Mucosa of stomach (tissue), 1 donor: ENCODE measurements around the gene SSBP4.

Experiments used
- H3K27me3 ChIP-seq: one replicate; pipeline ENCODE4 v1.7.0; 2013; ENCODE audit warnings: mild to moderate bottlenecking, low read length; ENCODE audit not compliant: control insufficient read depth, insufficient read depth
- H3K36me3 ChIP-seq: one replicate; pipeline ENCODE4 v1.7.0; 2013; ENCODE audit warnings: low read length; ENCODE audit not compliant: control insufficient read depth, insufficient read depth
- H3K4me1 ChIP-seq: one replicate; pipeline ENCODE4 v1.7.0; 2013; ENCODE audit warnings: mild to moderate bottlenecking, low read length; ENCODE audit not compliant: control insufficient read depth, insufficient read depth
- H3K4me3 ChIP-seq: one replicate; pipeline ENCODE4 v1.7.0; 2013; ENCODE audit warnings: low read length
- H3K9ac ChIP-seq: one replicate; pipeline ENCODE4 v1.7.0; 2013; ENCODE audit warnings: mild to moderate bottlenecking, low read length, moderate library complexity
- H3K9me3 ChIP-seq: one replicate; pipeline ENCODE4 v1.7.0; 2013; ENCODE audit warnings: mild to moderate bottlenecking, low read length, moderate library complexity; ENCODE audit not compliant: control insufficient read depth
- donor health status: Pancreatic carcinoma.

Gene SSBP4

DNA sequence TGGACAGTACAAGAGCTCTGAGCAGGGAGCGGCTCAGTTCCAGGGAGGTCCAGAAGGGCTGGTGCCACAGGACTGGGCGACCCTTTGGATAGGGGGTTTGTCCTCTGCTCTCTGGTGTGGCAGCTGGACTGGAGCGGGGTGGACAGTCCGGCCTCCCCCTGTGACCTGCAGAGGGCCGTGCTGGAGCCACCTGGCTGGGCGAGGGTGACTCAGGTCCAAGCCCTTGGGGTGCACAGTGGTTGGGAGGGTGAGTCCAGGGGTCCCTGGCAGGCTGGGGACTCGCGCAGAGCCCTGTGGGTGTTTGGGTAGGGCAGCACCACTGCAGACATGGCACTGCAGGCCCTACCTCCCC is 7.2 kb downstream of the SSBP4 start:
- H3K9ac ChIP-seq, result peak overlapping the region; percentile 15
- H3K27me3 ChIP-seq, result no peaks in the 10 kb centered on the region
- peaks cover 51% of the 10 kb centered on the region for H3K4me1 ChIP-seq
- H3K36me3 ChIP-seq, result no peaks in the 10 kb centered on the region
- no peaks in the 10 kb centered on the region for H3K9me3 ChIP-seq
- no peak overlapping the region for H3K4me3 ChIP-seq

DNA sequence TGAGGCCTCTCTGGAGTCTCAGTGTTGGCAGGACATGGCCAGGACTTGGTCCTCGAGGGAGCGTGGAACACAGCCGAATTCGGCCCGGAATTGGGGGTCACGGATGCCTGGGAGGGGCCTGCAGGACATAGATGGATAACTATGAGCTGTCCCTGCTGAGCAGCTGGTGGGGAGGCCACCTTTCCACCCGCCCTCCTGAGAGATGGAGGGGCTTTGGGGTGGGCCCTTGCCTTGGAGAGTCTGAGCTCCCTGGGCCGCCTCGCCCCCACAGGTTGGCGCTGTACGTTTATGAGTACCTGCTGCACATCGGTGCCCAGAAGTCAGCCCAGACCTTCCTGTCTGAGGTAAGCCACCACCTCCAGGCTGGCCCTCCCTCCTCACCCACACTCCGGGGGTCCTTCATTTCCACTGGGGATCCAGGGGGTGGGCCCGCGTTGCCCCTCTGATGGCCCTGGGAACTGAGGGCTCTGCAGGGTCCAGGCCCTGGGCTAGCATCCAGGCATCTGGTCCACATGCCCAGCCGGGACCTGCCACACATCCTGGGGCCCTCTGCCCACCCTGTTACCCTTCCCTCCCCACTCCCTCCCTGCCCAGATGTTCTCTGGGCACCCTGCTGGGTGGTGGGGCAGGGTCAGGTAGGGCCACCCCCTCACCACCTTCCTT is 8.0 kb downstream of the SSBP4 start:
- Histone ChIP-seq H3K9ac (no peak overlapping the region), H3K4me1 (peaks cover 47% of the 10 kb centered on the region), H3K27me3 (no peaks in the 10 kb centered on the region)

DNA sequence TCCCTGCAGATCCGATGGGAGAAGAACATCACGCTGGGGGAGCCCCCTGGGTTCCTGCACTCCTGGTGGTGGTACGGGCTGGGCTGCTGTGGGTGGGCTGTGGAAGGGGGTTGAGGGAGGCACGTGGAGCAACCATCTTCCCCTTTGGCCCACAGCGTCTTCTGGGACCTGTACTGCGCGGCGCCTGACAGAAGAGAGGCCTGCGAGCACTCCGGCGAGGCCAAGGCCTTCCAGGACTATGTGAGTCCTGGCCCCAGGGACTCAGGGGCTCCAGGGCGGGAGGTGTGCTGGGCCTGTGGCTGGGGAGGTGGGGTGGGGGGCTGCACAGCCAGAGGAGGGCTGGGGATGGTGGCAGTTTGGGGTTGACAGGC is 8.5 kb downstream of the SSBP4 start:
- Histone ChIP-seq H3K9ac (no peak overlapping the region), H3K4me1 (peaks cover 44% of the 10 kb centered on the region), H3K36me3 (no peaks in the 10 kb centered on the region)

More for the DNA sequence above, 8.0 kb downstream of the SSBP4 start:
- Histone ChIP-seq H3K4me3 (no peak overlapping the region), H3K9me3 (no peaks in the 10 kb centered on the region), H3K36me3 (no peaks in the 10 kb centered on the region)

DNA sequence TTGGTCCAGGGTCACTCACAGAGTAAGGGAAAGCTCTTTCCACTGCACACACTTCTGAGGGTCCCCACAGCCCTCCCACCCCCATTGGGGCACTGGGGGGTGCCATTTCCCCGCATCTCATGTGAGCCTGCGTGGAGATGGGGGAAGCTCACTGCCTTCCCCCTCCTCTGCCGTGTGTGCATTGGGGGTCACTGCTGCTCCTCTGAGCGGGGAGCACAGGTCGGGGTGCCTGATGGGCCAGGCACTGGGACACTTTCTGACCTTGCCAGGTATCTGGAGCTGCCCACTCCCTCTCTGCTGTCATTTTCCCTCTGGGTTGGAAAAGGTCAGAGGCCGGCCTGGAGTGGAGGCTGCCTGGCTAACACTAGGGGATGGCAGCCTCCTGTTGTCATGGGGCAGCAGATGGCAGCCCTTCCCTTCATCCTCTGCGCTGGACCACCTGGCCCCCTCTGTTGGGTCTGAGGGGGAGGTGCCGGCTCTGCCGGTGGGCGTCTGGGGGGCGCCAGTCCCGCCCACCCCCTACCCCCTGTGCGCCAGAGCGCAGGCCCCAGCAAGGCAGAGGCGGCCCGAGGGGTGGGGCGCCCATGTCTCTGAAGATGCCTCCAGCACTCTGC is 9.1 kb downstream of the SSBP4 start:
- Histone ChIP-seq H3K27me3 (no peaks in the 10 kb centered on the region), H3K9ac (peak overlapping the region; percentile 34), H3K9me3 (no peaks in the 10 kb centered on the region), H3K36me3 (no peaks in the 10 kb centered on the region), H3K4me1 (peaks cover 38% of the 10 kb centered on the region), H3K4me3 (no peak overlapping the region)

More for the DNA sequence above, 8.5 kb downstream of the SSBP4 start:
- Histone ChIP-seq H3K27me3 (no peaks in the 10 kb centered on the region), H3K9me3 (no peaks in the 10 kb centered on the region), H3K4me3 (no peak overlapping the region)

DNA sequence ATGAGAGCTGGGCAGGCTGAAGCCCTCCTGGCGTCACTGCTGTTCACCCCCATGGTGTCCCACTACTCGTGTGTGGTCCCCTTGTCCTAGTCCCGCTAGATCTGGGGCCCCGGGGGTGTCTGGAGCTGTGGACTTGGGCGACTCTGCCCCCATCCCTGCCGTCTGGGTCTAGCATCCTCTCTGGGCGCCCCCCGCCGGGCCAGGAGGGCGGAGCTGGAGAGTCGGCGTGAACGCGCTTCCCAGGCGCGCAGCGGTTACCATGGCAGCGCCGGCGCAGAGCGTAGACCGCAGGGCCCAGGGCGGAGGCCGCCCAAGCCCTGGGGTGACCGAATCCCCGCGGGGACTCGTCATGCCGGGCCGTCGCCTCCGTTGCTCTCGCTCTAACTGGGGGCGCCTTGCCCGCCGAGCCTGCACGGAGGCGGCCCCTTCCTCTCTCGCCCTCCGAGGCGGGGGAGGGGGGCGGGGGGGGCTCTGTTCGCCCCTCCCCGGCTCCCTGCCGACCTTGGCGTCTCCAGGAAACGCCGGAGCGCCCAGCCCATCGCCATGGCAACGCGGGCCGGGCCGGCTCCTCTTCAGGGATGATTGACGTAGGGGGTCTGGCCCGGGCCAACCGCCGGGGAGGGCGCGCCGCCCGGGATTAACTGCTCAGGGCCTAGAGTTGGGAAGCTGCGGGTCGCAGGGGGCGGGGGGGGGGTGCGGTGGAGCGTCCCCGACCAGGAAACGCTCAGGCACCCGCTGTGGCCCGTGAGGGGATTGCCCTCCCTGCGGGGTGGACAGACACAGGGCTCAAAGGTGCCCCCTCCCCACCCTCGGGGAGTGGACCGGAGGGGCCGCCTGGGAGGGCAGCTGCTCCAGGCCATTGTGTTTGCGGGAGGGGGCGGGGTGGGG is 9.8 kb downstream of the SSBP4 start:
- Histone ChIP-seq H3K36me3 (no peaks in the 10 kb centered on the region), H3K9me3 (no peaks in the 10 kb centered on the region), H3K4me1 (peaks cover 31% of the 10 kb centered on the region), H3K27me3 (no peaks in the 10 kb centered on the region), H3K4me3 (no peak overlapping the region), H3K9ac (peak overlapping the region; percentile 34)

DNA sequence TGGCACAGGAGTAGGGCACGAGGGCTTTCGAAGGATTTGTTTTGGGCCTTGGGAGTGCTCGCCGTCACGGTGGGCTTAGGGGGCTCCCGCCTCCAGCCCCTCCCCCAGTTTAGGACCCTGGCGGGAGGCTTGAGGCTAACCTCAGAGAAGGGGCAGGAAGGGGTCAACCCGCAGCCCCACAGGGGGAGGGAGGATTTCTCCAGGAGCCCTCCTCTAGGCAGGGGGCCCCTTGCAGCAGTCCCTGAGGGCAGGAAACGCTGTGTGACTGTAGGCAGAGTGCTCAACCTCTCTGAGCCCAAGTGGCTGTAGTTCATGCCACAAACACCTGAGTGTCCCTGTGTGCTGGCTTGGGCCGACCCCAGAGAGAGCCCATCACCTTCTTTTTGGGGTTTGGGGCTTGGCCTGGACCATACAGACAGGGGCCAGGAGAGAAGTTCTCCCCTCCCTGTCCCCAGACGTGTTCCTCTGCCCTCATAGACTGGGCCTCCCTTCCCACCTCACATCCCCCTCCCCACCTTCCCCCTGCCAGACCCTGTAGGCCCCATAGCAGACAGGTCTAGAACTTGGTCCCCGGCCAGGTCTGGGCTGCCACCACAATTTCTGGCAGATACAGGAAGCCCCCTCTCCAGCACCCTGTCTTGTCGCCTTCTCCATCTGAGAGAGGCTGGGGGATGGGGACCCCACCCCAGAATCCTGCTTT is 10.7 kb downstream of the SSBP4 start:
- no peaks in the 10 kb centered on the region for H3K27me3 ChIP-seq
- H3K9me3 ChIP-seq, result no peaks in the 10 kb centered on the region
- H3K9ac ChIP-seq, result peak overlapping the region; percentile 9
- no peaks in the 10 kb centered on the region for H3K36me3 ChIP-seq
- no peak overlapping the region for H3K4me3 ChIP-seq
- H3K4me1 ChIP-seq, result peaks cover 29% of the 10 kb centered on the region

DNA sequence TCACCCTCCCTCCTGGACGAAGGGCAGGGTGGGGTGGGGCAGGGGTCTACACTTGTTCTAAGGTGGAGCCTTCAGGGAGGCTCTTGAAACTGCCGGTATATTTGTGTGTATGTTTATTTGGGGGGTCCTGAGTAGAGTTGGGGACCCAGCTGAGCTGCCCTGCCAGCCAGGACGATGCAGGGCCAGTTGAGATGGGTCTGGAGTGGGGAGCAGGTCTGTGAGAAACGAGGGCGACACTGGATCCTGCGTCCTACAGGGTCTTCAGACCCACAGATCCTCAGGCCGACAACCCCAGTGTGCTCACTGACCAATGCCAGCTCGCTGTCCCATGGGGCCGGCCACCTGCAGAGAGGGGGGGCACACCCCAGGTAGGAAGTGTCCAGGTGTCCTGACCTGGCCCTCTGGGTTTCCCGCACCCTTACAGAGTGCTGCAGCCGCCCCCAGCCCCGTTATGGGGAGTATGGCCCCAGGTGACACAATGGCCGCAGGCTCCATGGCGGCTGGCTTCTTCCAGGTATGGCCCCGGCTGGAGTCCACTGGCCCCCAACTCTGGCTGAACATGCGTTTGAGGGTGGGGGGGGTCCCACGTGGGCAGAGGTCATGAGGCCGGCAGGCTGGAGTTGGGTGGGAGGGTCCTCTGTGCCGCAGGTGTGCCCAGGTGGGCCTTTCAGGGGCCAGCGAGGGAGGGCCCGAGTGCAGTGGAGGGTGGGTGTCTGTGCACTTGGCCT is 11.4 kb downstream of the SSBP4 start:
- Histone ChIP-seq H3K27me3 (no peaks in the 10 kb centered on the region), H3K36me3 (no peaks in the 10 kb centered on the region), H3K4me3 (no peak overlapping the region), H3K9me3 (no peaks in the 10 kb centered on the region), H3K9ac (no peak overlapping the region), H3K4me1 (peaks cover 26% of the 10 kb centered on the region)

DNA sequence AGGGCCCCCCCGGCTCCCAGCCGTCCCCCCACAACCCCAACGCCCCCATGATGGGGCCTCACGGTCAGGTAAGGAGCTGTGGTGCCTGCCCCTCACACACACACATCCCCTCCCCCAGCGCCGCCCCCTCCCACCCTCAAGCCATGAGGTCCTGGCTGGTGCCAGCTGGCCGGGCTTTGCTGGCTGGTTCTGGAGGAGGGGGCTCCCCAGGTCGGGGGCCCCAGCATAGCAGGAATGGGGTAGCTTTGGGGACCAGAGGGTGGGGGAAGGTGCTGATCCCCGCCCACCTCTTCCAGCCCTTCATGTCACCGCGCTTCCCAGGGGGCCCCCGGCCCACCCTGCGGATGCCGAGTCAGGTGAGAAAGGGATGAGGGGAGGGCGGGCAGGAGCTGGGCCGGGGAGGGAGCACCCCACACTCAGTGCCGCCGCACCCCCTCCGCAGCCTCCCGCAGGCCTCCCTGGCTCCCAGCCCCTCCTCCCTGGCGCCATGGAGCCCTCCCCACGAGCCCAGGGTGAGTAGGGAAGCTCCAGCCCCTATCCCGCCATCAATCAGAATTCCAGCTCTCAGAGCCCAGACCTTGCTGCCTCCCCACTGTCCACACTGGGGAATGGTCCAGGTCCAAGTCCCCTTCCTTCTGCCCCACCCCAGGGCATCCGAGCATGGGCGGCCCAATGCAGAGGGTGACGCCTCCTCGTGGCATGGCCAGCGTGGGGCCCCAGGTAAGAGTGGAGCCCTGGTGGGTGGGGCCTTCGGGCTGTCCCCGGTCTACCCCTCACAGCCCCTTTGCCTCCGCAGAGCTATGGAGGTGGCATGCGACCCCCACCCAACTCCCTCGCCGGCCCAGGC is 12.4 kb downstream of the SSBP4 start:
- H3K36me3 ChIP-seq, result no peaks in the 10 kb centered on the region
- peaks cover 20% of the 10 kb centered on the region for H3K4me1 ChIP-seq
- no peaks in the 10 kb centered on the region for H3K27me3 ChIP-seq
- no peak overlapping the region for H3K9ac ChIP-seq
- no peaks in the 10 kb centered on the region for H3K9me3 ChIP-seq
- no peak overlapping the region for H3K4me3 ChIP-seq

DNA sequence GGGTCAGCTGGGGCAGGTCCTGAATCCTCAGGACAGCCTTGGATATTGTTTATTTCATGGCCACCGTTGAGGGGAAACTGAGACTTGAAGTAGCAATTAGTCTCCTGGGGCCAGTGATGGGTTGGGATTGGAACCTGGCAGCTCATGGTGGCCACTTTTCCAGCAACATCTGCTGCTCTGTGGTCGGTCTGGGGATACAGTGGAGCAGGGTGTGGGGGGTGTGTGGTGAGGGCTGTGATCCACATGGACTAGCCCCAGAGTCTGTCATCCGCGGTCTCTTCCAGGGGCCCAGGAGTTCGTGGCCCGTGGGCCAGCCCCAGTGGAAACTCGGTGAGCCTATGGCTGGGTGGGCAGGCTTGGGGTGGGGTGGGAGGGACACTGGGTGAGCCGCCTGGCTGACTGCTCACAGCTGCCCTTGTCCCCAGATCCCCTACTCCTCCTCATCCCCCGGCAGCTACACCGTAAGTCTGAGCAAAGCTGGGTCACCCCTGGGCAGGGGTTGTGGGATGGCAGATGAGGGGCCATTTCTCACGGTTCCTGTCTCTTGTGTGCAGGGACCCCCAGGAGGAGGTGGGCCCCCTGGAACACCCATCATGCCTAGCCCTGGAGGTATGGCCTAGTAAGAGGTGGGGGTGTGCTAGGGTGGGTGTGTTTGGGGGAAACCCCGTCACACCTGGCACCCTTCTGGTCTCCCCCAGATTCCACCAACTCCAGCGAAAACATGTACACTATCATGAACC is 13.2 kb downstream of the SSBP4 start:
- Histone ChIP-seq H3K9ac (no peak overlapping the region), H3K4me1 (peaks cover 20% of the 10 kb centered on the region), H3K9me3 (no peaks in the 10 kb centered on the region), H3K4me3 (no peak overlapping the region), H3K27me3 (no peaks in the 10 kb centered on the region), H3K36me3 (no peaks in the 10 kb centered on the region)

DNA sequence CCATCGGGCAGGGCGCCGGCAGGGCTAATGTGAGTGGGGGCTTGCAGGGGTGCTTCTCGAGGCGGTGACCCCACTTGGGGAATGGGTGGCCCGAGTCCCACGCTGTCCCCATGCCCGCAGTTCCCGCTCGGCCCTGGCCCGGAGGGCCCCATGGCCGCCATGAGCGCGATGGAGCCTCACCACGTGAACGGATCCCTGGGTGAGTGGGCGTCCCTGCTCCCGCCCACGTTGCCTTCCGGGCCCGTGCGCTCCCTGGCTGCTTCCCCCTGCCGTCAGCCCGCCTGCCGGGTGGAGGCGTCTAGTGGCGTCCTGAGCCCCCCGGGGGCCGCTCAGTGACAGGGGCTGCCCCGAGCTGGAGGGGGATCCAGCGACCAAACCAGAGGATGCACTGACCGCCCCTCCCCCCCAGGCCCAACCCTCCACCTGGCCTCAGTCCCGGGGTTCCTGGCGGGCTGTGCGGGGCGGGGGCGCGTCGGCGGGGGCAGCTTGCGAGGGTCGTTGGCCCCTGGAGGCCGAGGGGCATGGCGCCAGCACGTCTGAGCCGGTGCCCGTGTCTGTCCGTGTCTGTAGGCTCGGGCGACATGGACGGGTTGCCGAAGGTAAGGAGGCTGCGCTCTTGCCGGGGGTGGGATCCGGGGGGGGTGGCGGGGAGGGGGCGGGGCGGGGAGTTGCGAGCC is 14.0 kb downstream of the SSBP4 start:
- Histone ChIP-seq H3K36me3 (no peaks in the 10 kb centered on the region), H3K9me3 (no peaks in the 10 kb centered on the region), H3K27me3 (peaks cover under 1% of the 10 kb centered on the region), H3K4me1 (peaks cover 20% of the 10 kb centered on the region), H3K4me3 (no peak overlapping the region), H3K9ac (no peak overlapping the region)
